Breast epithelium (tissue), 3 donors: ENCODE results near the gene TMEM163.

Experiments
- CTCF ChIP-seq, 3 donors: fragments of 450-650 bp; IDR thresholded peaks; one replicate each; pipeline ENCODE4 v1.5.1; 2016 to 2017; ENCODE audit warnings: antibody characterized with exemption in 3 of 3, mild to moderate bottlenecking in 3 of 3, moderate library complexity in 3 of 3
- POLR2A ChIP-seq: fragments of 450-650 bp; IDR thresholded peaks from one replicate; pipeline ENCODE4 v1.6.1; 2016; ENCODE audit warnings: antibody characterized with exemption, mild to moderate bottlenecking, moderate library complexity

DNA sequence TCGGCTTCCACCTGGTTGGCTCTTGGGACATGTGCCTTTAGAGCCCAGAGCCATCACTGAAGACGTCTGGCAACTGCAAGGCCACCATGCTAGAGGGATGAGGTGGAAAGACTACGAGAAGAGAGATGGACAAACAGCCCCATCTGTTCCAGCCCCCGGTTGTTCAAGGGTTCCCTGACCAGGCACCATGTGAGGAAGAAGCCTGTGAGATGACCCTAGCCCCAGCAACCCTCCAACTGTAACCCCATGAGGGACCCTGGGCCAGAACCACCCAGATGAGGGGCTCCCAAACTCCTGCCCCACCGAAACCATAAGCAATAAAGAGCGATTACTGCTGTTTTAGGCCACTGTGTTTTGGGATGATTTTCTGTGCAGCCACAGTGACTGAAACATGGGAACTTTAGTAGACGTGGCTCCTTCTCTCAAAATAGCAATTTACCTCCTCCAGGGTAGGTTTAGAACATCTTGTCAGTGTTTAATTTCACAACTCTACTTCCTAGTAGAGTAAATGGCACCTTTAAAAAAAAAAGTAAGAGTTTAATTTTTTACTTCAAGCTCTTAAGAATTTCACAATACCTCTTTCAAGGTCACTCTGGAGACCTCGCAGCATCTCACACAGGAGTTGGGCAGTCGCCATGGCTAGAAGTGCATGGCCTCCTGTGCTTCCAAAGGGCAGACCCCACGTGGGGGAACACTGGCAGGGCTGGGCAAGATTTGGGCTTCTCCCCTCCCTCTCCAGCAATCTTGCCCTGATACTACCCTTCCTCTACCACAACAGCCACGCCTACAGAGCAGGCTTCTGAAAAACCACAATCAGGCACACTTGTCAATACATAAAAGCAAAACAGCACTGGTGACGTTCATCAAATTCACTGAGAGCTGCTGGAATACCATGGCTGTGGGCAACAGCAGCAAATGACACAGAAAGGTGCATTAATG, 48.8 kb downstream of the TMEM163 start:
- no peak for TF ChIP-seq CTCF (IDR thresholded peaks at IDR 0.05)
- TF ChIP-seq POLR2A = no peak
